ENCODE results near the gene PNPLA7.
A peak's percentile ranks its signal among the peaks of the same experiment; 100 is the strongest.

The PNPLA7 gene

DNA sequence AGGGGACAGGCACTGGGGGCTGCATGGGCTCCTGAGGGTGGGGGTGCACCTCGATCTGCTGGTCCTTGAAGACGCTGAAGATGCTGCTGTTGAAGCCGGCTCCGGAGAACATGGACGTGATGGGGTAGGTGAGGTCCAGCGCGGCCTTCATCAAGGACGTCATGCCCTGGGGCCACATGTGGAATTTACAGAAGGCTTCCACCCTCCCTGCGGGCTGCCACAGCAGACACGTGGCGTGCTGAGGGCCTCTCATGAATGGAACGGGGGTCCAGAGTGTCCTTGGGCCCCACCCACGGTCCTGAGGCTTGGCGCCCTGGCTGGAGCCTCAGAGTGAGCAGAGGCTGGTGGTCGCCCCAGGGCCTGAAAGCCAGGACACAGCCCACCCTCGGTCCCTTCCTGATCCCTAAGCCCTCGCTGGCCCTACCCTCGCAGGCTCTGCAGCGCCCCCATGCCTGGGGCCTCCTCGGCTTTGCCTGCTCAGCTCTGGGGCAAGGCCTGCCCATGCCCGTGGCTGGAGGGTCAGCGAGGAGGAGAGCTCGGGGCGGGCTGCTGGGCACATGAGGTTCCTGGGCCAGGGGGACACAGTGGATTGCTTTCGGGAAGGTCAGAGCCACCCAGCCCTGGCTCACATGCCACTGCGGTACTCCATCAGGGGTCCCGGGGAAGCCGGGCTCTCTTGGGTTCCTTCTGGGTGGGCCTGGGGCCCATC is 85.8 kb downstream of the PNPLA7 start:
- FAIRE-seq (no peak), DNase-seq (ENCODE audit: insufficient read length) (no peak)
- TF ChIP-seq TAF1 (IDR thresholded peaks at IDR 0.05; ENCODE audit: borderline replicate concordance, low read depth, low read length) (no peak), POLR2AphosphoS5 (IDR thresholded peaks at IDR 0.05; ENCODE audit: low read depth, low read length) (no peak), POLR2A (IDR thresholded peaks at IDR 0.05; ENCODE audit: low read depth, low read length) (no peak)

GRCh38 chr9:137463931-137464290 is 86.3 kb downstream of the PNPLA7 start:
- TF ChIP-seq POLR2A (IDR thresholded peaks at IDR 0.05; ENCODE audit: low read depth, low read length), result no peak
- no peak for FAIRE-seq
- DNase-seq (ENCODE audit: insufficient read length), result no peak

DNA sequence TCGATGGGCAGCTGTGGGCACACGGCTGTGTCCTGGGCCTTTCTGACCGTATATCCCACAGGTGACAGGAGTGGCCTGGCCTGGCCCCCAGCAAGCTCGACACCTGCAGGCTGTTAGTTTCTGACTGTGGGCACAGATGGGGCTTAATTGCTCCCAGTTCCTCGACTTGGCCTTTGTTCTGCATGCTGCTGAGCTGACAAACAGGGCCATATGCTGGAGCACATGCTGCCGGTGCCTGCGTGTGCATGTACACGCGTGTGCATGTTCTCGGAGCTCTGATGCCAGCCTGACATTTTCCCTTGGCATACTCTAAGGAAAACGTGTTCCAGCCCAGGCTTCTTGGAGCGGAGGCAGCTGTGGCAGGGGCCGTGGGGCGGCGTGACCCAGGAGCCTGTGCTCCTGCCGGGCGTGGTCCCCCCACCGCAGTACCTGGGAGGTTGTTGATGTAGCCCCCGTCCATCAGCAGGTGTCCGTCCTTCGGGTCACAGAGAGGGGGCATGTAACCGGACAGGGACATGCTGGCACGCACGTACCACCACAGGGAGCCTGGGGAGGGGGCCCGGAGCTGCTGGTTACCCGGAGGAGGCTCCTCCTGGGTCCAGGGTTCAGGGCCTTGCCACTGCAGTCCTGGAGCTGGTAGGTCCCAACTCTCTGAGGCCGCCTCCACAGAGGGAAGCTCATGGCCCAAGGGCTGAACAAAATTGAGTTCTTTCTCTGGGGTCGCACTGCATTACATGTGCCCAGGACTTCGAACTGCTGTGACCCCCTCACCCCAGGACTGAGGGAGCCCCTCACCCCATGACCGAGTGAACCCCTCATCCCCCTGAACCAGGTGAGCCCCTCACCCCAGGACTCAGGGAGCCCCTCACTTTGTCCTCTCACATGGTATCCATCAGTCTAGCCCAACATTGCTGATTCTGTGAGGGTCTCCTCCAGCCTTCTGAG is 86.9 kb downstream of the PNPLA7 start:
- FAIRE-seq (no peak), DNase-seq (ENCODE audit: insufficient read length) (no peak)
- TF ChIP-seq TAF1 (IDR thresholded peaks at IDR 0.05; ENCODE audit: borderline replicate concordance, low read depth, low read length), result no peak
- TF ChIP-seq POLR2A (IDR thresholded peaks at IDR 0.05; ENCODE audit: low read depth, low read length), result no peak
- TF ChIP-seq POLR2AphosphoS5 (IDR thresholded peaks at IDR 0.05; ENCODE audit: low read depth, low read length), result no peak

GRCh38 chr9:137462396-137462985 is 87.7 kb downstream of the PNPLA7 start:
- FAIRE-seq, result no peak
- no peak for TF ChIP-seq TAF1 (IDR thresholded peaks at IDR 0.05; ENCODE audit: borderline replicate concordance, low read depth, low read length)
- no peak for TF ChIP-seq POLR2A (IDR thresholded peaks at IDR 0.05; ENCODE audit: low read depth, low read length)
- no peak for TF ChIP-seq POLR2AphosphoS5 (IDR thresholded peaks at IDR 0.05; ENCODE audit: low read depth, low read length)
- DNase-seq (ENCODE audit: insufficient read length), result no peak

GRCh38 chr9:137461663-137462395 is 88.4 kb downstream of the PNPLA7 start:
- peak; percentile 79 for DNase-seq (ENCODE audit: insufficient read length)
- TF ChIP-seq POLR2A (IDR thresholded peaks at IDR 0.05; ENCODE audit: low read depth, low read length), result peak; percentile 47; the same call in 1 of the 2 replicates
- TF ChIP-seq POLR2AphosphoS5 (IDR thresholded peaks at IDR 0.05; ENCODE audit: low read depth, low read length), result no peak
- FAIRE-seq, result peak; percentile 46

GRCh38 chr9:137461316-137461662 is 88.9 kb downstream of the PNPLA7 start:
- TF ChIP-seq TAF1 (IDR thresholded peaks at IDR 0.05; ENCODE audit: borderline replicate concordance, low read depth, low read length), result no peak
- TF ChIP-seq POLR2A (IDR thresholded peaks at IDR 0.05; ENCODE audit: low read depth, low read length), result no peak
- no peak for TF ChIP-seq POLR2AphosphoS5 (IDR thresholded peaks at IDR 0.05; ENCODE audit: low read depth, low read length)
- FAIRE-seq (no peak), DNase-seq (ENCODE audit: insufficient read length) (no peak)

DNA sequence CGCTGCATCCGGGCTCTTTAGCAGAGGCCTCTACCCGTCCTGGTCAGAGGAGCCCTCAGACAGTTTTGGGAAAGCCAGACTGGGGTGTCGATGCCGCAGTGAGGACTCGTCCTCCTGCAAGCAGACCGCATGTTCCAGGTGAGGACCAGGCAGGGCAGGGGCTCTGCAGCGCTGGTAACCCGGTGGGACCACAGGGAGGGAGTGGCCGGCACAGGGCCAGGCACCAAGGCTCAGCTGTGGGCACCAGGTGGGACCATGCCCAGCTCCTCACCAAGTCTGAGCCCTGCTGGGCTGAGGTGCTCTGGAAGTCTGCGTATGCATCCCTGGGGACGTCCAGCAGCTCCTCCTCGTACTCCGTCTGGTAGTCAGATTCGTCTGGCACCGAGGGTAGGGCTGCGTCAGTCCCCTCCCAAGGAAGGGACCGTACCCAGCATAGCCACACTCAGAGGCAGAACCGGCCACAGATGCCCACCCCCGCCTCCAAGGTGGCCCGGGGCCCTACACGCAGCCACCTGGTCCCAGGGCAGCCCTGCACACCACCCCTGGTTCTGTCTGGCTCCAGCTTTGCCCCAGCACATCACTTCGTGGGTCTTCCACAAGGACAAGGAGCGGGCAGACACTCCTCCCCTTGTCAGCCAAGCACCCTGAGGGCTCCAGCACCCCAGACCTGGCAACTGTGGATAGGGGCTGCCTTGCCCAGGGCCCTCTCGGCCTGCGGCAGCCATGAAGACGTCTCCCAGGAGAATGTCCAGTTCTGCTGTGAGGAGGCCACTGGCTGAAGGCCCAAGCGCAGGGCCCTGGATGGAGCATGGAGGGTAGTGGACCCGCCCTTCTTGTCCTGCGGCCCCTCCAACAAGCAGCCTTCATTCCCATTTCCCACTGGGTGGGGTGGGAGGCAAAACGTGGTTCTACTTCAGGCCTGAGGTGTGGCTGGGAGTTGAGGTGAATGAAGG is 89.6 kb downstream of the PNPLA7 start:
- DNase-seq (ENCODE audit: insufficient read length) (no peak), FAIRE-seq (no peak)
- no peak for TF ChIP-seq POLR2AphosphoS5 (IDR thresholded peaks at IDR 0.05; ENCODE audit: low read depth, low read length)
- TF ChIP-seq POLR2A (IDR thresholded peaks at IDR 0.05; ENCODE audit: low read depth, low read length), result no peak
- TF ChIP-seq TAF1 (IDR thresholded peaks at IDR 0.05; ENCODE audit: borderline replicate concordance, low read depth, low read length), result no peak

GRCh38 chr9:137459601-137460362 is 90.4 kb downstream of the PNPLA7 start:
- DNase-seq (ENCODE audit: insufficient read length) (no peak), FAIRE-seq (no peak)
- no peak for TF ChIP-seq TAF1 (IDR thresholded peaks at IDR 0.05; ENCODE audit: borderline replicate concordance, low read depth, low read length)
- TF ChIP-seq POLR2A (IDR thresholded peaks at IDR 0.05; ENCODE audit: low read depth, low read length), result no peak
- TF ChIP-seq POLR2AphosphoS5 (IDR thresholded peaks at IDR 0.05; ENCODE audit: low read depth, low read length), result no peak

GRCh38 chr9:137459152-137459600 is 91.0 kb downstream of the PNPLA7 start, which contains the start of gene NSMF:
Gene NSMF (minus strand): TSS chr9:137459334. CDS start chr9:137459102, 232 bp downstream.
- DNase-seq (ENCODE audit: insufficient read length), result peak; percentile 100
- peak; percentile 98 for FAIRE-seq
- TF ChIP-seq POLR2AphosphoS5 (IDR thresholded peaks at IDR 0.05; ENCODE audit: low read depth, low read length), result no peak
- peak; percentile 56; the same call in 1 of the 2 replicates for TF ChIP-seq POLR2A (IDR thresholded peaks at IDR 0.05; ENCODE audit: low read depth, low read length)
- TF ChIP-seq TAF1 (IDR thresholded peaks at IDR 0.05; ENCODE audit: borderline replicate concordance, low read depth, low read length), result no peak

Data from GM12892 (cell line).